GM12878 (cell line): ENCODE data around the gene PLA2G2E. TPM values are rescaled to one million over a fixed set of nuclear protein-coding genes. Genes with fewer than 3 reads are reported as not detected.

Experiments
- ATAC-seq: fragments of 200-7000 bp; cut with Tn5 transposase; 3 replicates; pipeline ENCODE4 v1.9.1; 2020; ENCODE audit warnings: mild to moderate bottlenecking, moderate library complexity
- BruUV-seq: library from RNA; stranded (reverse); fragments of 400-500 nt; replicated peaks from 2 replicates; lab custom pipeline; 2021; lab: Mats Ljungman, UMichigan
- CTCF ChIA-PET: fragments of 300-600 bp; sonication (Branson Sonifier 250); formaldehyde crosslinking; extraction: SDS; loops from one replicate; lab custom pipeline; 2021; ENCODE audit warnings: inconsistent platforms; lab: Yijun Ruan, JAX
- POLR2A ChIA-PET: fragments of 350-600 bp; formaldehyde crosslinking; extraction: SDS; loops from one replicate; lab custom pipeline; 2021; ENCODE audit warnings: inconsistent platforms; lab: Charles Lee
- RAD21 ChIA-PET: fragments of 300-600 bp; sonication (Branson Sonifier 250); formaldehyde crosslinking; loops from one replicate; lab custom pipeline; 2023; ENCODE audit warnings: antibody characterized with exemption; ENCODE audit not compliant: unreplicated experiment; lab: Charles Lee
- SMC1A ChIA-PET: fragments of 300-600 bp; sonication (Branson Sonifier 250); formaldehyde crosslinking; loops from one replicate; lab custom pipeline; 2023; ENCODE audit not compliant: unreplicated experiment, uncharacterized antibody; lab: Charles Lee
- DNase-seq: peaks from one replicate; pipeline ENCODE4 v3.0.0-alpha.2; 2011; ENCODE audit warnings: low read depth, low spot score
- FAIRE-seq: peaks from 3 replicates; lab custom pipeline; 2011; peaks lifted over from hg19 to GRCh38; lab: Jason Lieb, UNC
- H2AFZ ChIP-seq: 2 replicates; pipeline ENCODE4 v1.6.0; 2011; ENCODE audit warnings: low read depth, low read length, control low read depth; ENCODE audit not compliant: control insufficient read depth
- H3K27ac ChIP-seq: 2 replicates; pipeline ENCODE4 v1.5.1; 2011; ENCODE audit warnings: control low read depth; ENCODE audit not compliant: control insufficient read depth, insufficient read depth
- H3K27me3 ChIP-seq, 2 experiments: replicated peaks in 1 of 2; 2 replicates each; pipeline versions ENCODE4 v1.6.0 to v1.6.1; 2011; ENCODE audit warnings: low read length in 1 of 2; ENCODE audit not compliant: control insufficient read depth in 2 of 2, insufficient read depth in 2 of 2
- H3K36me3 ChIP-seq, 2 experiments: 2 replicates each; pipeline ENCODE4 v1.5.1; 2011; ENCODE audit warnings: low read length in 1 of 2; ENCODE audit not compliant: control insufficient read depth in 2 of 2, insufficient read depth in 2 of 2
- H3K4me1 ChIP-seq: 2 replicates; pipeline ENCODE4 v1.6.1; 2011; ENCODE audit warnings: mild to moderate bottlenecking, low read length, moderate library complexity, mixed read lengths; ENCODE audit not compliant: control insufficient read depth, insufficient read depth
- H3K4me2 ChIP-seq: 2 replicates; pipeline ENCODE4 v1.6.0; 2011; ENCODE audit warnings: control low read depth; ENCODE audit not compliant: control insufficient read depth, insufficient read depth
- H3K4me3 ChIP-seq: fragments of 200-600 bp; sonication (generic); 2 replicates; pipeline ENCODE4 v1.5.1; 2016
- H3K79me2 ChIP-seq: 2 replicates; pipeline ENCODE4 v1.6.0; 2011; ENCODE audit warnings: low read length; ENCODE audit not compliant: control insufficient read depth, insufficient read depth
- H3K9ac ChIP-seq: 2 replicates; pipeline ENCODE4 v1.8.0; 2011; ENCODE audit warnings: low read length, control low read depth, mixed read lengths; ENCODE audit not compliant: control insufficient read depth, insufficient read depth
- H3K9me3 ChIP-seq: replicated peaks from 3 replicates; pipeline ENCODE4 v1.5.1; 2011; ENCODE audit warnings: mild to moderate bottlenecking, low read length; ENCODE audit not compliant: control insufficient read depth, insufficient read depth
- H4K20me1 ChIP-seq: 2 replicates; pipeline ENCODE4 v1.6.0; 2011; ENCODE audit not compliant: control insufficient read depth, insufficient read depth
- BRCA1 ChIP-seq: IDR thresholded peaks from 2 replicates; pipeline ENCODE4 v1.6.1; 2011; ENCODE audit warnings: low read depth, low read length, improper control_type of control experiment
- CREB1 ChIP-seq: IDR thresholded peaks from 2 replicates; pipeline ENCODE4 v1.6.1; 2012; ENCODE audit warnings: low read depth, mild to moderate bottlenecking, inconsistent platforms
- DPF2 ChIP-seq: fragments of 450-650 bp; IDR thresholded peaks from 2 replicates; pipeline ENCODE4 v1.6.1; 2017; ENCODE audit warnings: mild to moderate bottlenecking
- FOXK2 ChIP-seq: fragments of 450-650 bp; IDR thresholded peaks from 2 replicates; pipeline ENCODE4 v1.6.1; 2017; ENCODE audit warnings: mild to moderate bottlenecking, moderate library complexity
- HCFC1 ChIP-seq: fragments of 150-350 bp; IDR thresholded peaks from 2 replicates; pipeline ENCODE4 v1.6.1; 2014; ENCODE audit warnings: low read length
- HSF1 ChIP-seq: fragments of 150-350 bp; IDR thresholded peaks from 2 replicates; pipeline ENCODE4 v1.6.1; 2014; ENCODE audit warnings: mild to moderate bottlenecking, low read depth, low read length
- IRF4 ChIP-seq: IDR thresholded peaks from 2 replicates; pipeline ENCODE4 v1.6.1; 2011; ENCODE audit warnings: low read depth, low read length
- MTA3 ChIP-seq: IDR thresholded peaks from 2 replicates; pipeline ENCODE4 v1.6.1; 2012; ENCODE audit warnings: low read length, inconsistent platforms, borderline replicate concordance
- RBBP5 ChIP-seq: fragments of 200-600 bp; sonication (generic); conservative IDR thresholded peaks from 2 replicates; pipeline ENCODE4 v1.6.1; 2016
- STAT1 ChIP-seq: fragments of 450-650 bp; conservative IDR thresholded peaks from 2 replicates; pipeline ENCODE4 v1.6.1; 2014; ENCODE audit warnings: antibody characterized with exemption, mild to moderate bottlenecking
- TCF3 ChIP-seq: IDR thresholded peaks from 2 replicates; pipeline ENCODE4 v1.6.1; 2012; ENCODE audit warnings: low read depth, mild to moderate bottlenecking, low read length, borderline replicate concordance; ENCODE audit not compliant: insufficient read depth
- WRNIP1 ChIP-seq: IDR thresholded peaks from 2 replicates; pipeline ENCODE4 v1.6.1; 2011; ENCODE audit warnings: low read depth, low read length, improper control_type of control experiment, borderline replicate concordance
- ZNF217 ChIP-seq: fragments of 450-650 bp; IDR thresholded peaks from 2 replicates; pipeline ENCODE4 v1.6.1; 2017; ENCODE audit warnings: antibody characterized with exemption, mild to moderate bottlenecking
- WGBS: methylation state at CpG from one replicate; pipeline ENCODE4 v1.1.6; 2016; ENCODE audit warnings: low lambda C conversion rate; ENCODE audit not compliant: insufficient replicate concordance, insufficient coverage; ENCODE audit errors: missing lambda C conversion rate; 5-methylcytosine and 5-hydroxymethylcytosine counted together
- in situ Hi-C: fragments of 300-500 bp; cut with MboI; formaldehyde crosslinking; loops from 9 replicates; pipeline ENCODE4 v1.14.3; 2018; ENCODE audit warnings: mixed read lengths
- intact Hi-C: fragments of 100-400 bp; cut with micrococcal nuclease; formaldehyde crosslinking; loops from one replicate; pipeline ENCODE4 v1.14.2; 2022; ENCODE audit not compliant: unreplicated experiment
- polyA plus RNA-seq, 11 experiments: library from polyadenylated mRNA; depleted of rRNA in 4 of 11; unstranded in 6 of 11; stranded (reverse) in 5 of 11; fragments of >200 nt; fragmentation: Nextera tagmentation in 4 of 11; fragmentation: Illumina TruSeq in 1 of 11; extraction: Ambion mirVana in 4 of 11; extraction: Trizol in 1 of 11; gene quantifications; 1 replicate in 1 of 11; 2 replicates in 10 of 11; pipeline versions ENCODE4 v1.2.1 to v1.2.3, GENCODE V29; 2011 to 2016; ENCODE audit warnings: inconsistent platforms in 2 of 11, missing spikeins in 2 of 11, low read depth in 1 of 11
- total RNA-seq, 4 experiments: library from RNA; depleted of rRNA in 3 of 4; stranded (reverse); fragments of >200 nt in 3 of 4; fragmentation: Illumina TruSeq in 1 of 4; extraction: Trizol in 1 of 4; gene quantifications; 2 replicates each; pipeline versions ENCODE4 v1.2.1 to v1.2.3, GENCODE V29; 2013 to 2021
- TF ChIP-seq, protein P1 (sequence below): fragments of 450-650 bp; IDR thresholded peaks from 2 replicates; pipeline ENCODE4 v1.6.1; 2017; ENCODE audit warnings: mild to moderate bottlenecking

Gene PLA2G2E
- total and polyA plus RNA-seq, 10 of the 15 experiments (the other 5 are each of a cell fraction or from before 2014, with no cell fraction given): not detected

DNA sequence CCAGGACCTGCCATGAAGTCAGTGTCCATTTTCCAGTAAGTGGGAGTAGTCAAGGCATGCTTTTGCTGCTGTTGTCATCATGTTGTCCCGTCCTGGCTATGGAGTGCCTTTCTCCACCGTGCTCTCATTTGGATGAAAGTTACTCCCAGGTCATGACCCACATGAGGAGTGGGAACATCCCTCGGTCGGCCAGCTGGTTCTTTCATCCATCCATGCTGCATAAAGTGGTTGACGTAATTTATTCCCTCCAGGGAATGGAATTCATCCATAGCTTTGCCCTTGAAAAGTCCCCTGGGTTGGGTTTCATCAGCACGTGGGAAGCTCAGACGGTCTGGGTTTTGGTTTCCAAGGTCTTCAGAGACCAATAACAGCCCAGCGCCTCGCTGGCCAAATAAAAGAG lies 44.4 kb upstream of the PLA2G2E start:
- no peak for DNase-seq
- Histone ChIP-seq H3K9me3 (no peaks in the 10 kb centered on the region; the same call in 2 of the 3 replicates), H3K4me2 (no peak overlapping the region), H3K9ac (no peak overlapping the region), H3K27ac (no peak overlapping the region), H3K36me3 (no peaks in the 10 kb centered on the region), H3K27me3 (no peaks in the 10 kb centered on the region; a peak in 2 of 4 replicates), H4K20me1 (no peaks in the 10 kb centered on the region), H3K79me2 (no peaks in the 10 kb centered on the region), H3K4me1 (no peaks in the 10 kb centered on the region), H2AFZ (no peak overlapping the region), H3K4me3 (no peak overlapping the region)
- no peak for FAIRE-seq
- SMC1A ChIA-PET: no interaction called here
- no TSS peak for BruUV-seq
- RAD21 ChIA-PET: no interaction called here
- 35% methylated on average over 9 of the region's 9 CpGs for WGBS
- in situ Hi-C loops: no loop called here
- intact Hi-C loops: no loop called here
- POLR2A ChIA-PET: no interaction called here
- CTCF ChIA-PET: interaction anchor here (1.5 kb wide), 1 partner anchor 9 kb away, joined by 3 read pairs; no protein-coding TSS in a partner anchor
- no peak for ATAC-seq
- TF ChIP-seq DPF2 (no peak), BRCA1 (no peak), TCF3 (no peak)

DNA sequence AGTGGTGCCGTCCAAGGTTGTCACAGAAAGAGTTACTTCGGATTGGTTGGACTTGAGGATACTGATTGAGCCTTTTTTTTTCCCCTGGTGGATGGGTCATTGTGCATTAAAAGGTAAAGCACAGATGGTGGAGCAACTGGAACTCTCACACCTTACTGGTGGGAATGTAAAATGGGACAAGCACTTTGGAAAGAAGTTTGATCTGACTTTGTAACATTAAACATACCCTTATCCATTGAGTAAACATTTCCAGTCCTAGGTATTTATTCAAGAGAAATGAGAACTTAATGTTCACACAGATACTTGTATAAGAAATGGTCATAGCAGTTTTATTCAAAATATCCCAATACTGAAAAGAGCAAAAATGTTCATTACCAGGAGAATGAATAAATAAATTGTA lies 41.1 kb upstream of the PLA2G2E start:
- Histone ChIP-seq H3K9me3 (no peaks in the 10 kb centered on the region; the same call in 2 of the 3 replicates), H3K4me1 (no peaks in the 10 kb centered on the region; the same call in 1 of the 2 replicates), H3K27me3 (no peaks in the 10 kb centered on the region; a peak in 2 of 4 replicates), H3K4me3 (no peak overlapping the region), H3K79me2 (no peaks in the 10 kb centered on the region), H3K4me2 (no peak overlapping the region), H3K27ac (no peak overlapping the region), H2AFZ (no peak overlapping the region), H3K36me3 (no peaks in the 10 kb centered on the region), H3K9ac (no peak overlapping the region), H4K20me1 (no peaks in the 10 kb centered on the region)
- 2% methylated on average over 2 of the region's 2 CpGs for WGBS
- ChIA-PET CTCF (no interaction called here), POLR2A (no interaction called here), SMC1A (no interaction called here), RAD21 (no interaction called here)
- DNase-seq (no peak), ATAC-seq (no peak), FAIRE-seq (no peak)
- intact Hi-C loops (no loop called here), in situ Hi-C loops (no loop called here)
- no TSS peak for BruUV-seq
- TF ChIP-seq HSF1 (no peak), WRNIP1 (no peak), CREB1 (no peak), IRF4 (no peak), MTA3 (no peak), HCFC1 (no peak), RBBP5 (no peak), STAT1 (no peak), ZNF217 (no peak), FOXK2 (no peak)
- TF ChIP-seq, protein P1, sequence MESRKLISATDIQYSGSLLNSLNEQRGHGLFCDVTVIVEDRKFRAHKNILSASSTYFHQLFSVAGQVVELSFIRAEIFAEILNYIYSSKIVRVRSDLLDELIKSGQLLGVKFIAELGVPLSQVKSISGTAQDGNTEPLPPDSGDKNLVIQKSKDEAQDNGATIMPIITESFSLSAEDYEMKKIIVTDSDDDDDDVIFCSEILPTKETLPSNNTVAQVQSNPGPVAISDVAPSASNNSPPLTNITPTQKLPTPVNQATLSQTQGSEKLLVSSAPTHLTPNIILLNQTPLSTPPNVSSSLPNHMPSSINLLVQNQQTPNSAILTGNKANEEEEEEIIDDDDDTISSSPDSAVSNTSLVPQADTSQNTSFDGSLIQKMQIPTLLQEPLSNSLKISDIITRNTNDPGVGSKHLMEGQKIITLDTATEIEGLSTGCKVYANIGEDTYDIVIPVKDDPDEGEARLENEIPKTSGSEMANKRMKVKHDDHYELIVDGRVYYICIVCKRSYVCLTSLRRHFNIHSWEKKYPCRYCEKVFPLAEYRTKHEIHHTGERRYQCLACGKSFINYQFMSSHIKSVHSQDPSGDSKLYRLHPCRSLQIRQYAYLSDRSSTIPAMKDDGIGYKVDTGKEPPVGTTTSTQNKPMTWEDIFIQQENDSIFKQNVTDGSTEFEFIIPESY: no peak
